ENCODE measurements around the gene LBHD1.

DNA sequence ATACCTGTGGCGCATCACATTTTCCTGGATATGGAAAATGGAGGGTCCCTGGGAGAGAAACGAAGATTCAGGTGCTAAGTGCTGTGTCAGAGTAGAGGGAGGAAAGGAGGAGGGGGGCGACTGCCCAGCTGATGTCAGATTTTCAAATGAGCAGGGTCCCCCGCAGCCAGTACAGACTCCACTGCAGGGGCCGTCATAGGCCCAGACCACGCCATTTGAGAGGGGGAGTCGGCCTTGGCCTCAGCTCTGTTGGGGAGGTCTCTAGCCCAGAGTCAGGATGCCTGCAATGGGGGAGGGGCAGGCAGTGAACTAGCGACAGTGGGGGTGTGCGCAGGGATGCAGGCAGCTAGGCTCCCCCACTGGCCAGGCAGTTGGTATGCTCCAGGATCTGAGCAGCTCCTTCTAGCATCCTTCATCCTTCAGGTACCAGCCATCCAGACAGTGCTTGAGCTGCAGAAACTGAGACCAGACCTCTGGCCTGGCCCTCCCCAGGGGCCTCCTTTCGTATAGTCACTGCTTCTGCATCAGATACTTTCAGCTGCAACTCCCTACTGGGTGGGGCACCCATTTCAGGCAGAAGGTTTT, 35.3 kb upstream of the LBHD1 start, which contains the start of the genes BSCL2 and GNG3:
- TF ChIP-seq, protein P1, sequence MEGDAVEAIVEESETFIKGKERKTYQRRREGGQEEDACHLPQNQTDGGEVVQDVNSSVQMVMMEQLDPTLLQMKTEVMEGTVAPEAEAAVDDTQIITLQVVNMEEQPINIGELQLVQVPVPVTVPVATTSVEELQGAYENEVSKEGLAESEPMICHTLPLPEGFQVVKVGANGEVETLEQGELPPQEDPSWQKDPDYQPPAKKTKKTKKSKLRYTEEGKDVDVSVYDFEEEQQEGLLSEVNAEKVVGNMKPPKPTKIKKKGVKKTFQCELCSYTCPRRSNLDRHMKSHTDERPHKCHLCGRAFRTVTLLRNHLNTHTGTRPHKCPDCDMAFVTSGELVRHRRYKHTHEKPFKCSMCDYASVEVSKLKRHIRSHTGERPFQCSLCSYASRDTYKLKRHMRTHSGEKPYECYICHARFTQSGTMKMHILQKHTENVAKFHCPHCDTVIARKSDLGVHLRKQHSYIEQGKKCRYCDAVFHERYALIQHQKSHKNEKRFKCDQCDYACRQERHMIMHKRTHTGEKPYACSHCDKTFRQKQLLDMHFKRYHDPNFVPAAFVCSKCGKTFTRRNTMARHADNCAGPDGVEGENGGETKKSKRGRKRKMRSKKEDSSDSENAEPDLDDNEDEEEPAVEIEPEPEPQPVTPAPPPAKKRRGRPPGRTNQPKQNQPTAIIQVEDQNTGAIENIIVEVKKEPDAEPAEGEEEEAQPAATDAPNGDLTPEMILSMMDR (conservative IDR thresholded peaks at IDR 0.05; ENCODE audit: low read depth, low read length), result no peak
- TF ChIP-seq MAZ (IDR thresholded peaks at IDR 0.05; ENCODE audit: borderline replicate concordance, low read depth, low read length), result no peak
- TF ChIP-seq POLR2A (IDR thresholded peaks at IDR 0.05; ENCODE audit: low read depth, low read length), result no peak
- TF ChIP-seq CHD1 (IDR thresholded peaks at IDR 0.05; ENCODE audit: low read depth, low read length), result no peak
- TF ChIP-seq MAFK (IDR thresholded peaks at IDR 0.05; ENCODE audit: low read depth, low read length), result no peak
- no peak for TF ChIP-seq FOS (IDR thresholded peaks at IDR 0.05; ENCODE audit: low read depth, low read length)
- TF ChIP-seq, protein P2, sequence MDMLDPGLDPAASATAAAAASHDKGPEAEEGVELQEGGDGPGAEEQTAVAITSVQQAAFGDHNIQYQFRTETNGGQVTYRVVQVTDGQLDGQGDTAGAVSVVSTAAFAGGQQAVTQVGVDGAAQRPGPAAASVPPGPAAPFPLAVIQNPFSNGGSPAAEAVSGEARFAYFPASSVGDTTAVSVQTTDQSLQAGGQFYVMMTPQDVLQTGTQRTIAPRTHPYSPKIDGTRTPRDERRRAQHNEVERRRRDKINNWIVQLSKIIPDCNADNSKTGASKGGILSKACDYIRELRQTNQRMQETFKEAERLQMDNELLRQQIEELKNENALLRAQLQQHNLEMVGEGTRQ (IDR thresholded peaks at IDR 0.05; ENCODE audit: low read depth, low read length), result no peak
